Fibroblast of mammary gland (primary cell): Measurements from ENCODE around the gene WDR7.

Experiments used
- DNase-seq: peaks from one replicate; pipeline ENCODE4 v3.0.0-alpha.2; 2010; ENCODE audit warnings: low read depth
- H3K4me3 ChIP-seq: 2 replicates; pipeline ENCODE4 v1.5.1; 2011; ENCODE audit warnings: low read depth, mild to moderate bottlenecking, low read length, moderate library complexity; ENCODE audit not compliant: control insufficient read depth
- CTCF ChIP-seq: conservative IDR thresholded peaks from 2 replicates; pipeline ENCODE4 v1.5.1; 2011; ENCODE audit warnings: low read depth, low read length, inconsistent platforms; ENCODE audit not compliant: control insufficient read depth, insufficient read depth

Gene WDR7

GRCh38 chr18:57015451-57015850 is 364.3 kb downstream of the WDR7 start:
- no peak for TF ChIP-seq CTCF
- no peak for DNase-seq
- H3K4me3 ChIP-seq, result no peak overlapping the region

- no peak overlapping the region for H3K4me3 ChIP-seq
- TF ChIP-seq CTCF, result no peak
- DNase-seq, result no peak
Observed at GRCh38 chr18:57018845-57019244, 367.7 kb downstream of the WDR7 start.

- DNase-seq, result no peak
- no peak for TF ChIP-seq CTCF
- no peak overlapping the region for H3K4me3 ChIP-seq
Observed at GRCh38 chr18:57022716-57023115, 371.6 kb downstream of the WDR7 start.

GRCh38 chr18:57023275-57023882 is 372.2 kb downstream of the WDR7 start:
- DNase-seq, result no peak
- H3K4me3 ChIP-seq, result no peak overlapping the region
- TF ChIP-seq CTCF, result no peak

GRCh38 chr18:57025540-57025939 is 374.4 kb downstream of the WDR7 start:
- H3K4me3 ChIP-seq, result no peak overlapping the region
- TF ChIP-seq CTCF, result no peak
- DNase-seq, result peak; percentile 43

GRCh38 chr18:57026316-57026715 is 375.2 kb downstream of the WDR7 start:
- TF ChIP-seq CTCF, result no peak
- H3K4me3 ChIP-seq, result no peak overlapping the region
- DNase-seq, result peak; percentile 37
